ENCODE data around the gene OPA1.

GRCh38 chr3:193701953-193702635 lies 109.1 kb downstream of the OPA1 start:
- TF ChIP-seq POLR2A (IDR thresholded peaks at IDR 0.05) (no peak), CTCF (IDR thresholded peaks at IDR 0.05) (no peak)
